ENCODE data around the gene ZDHHC22.

The ZDHHC22 gene

DNA sequence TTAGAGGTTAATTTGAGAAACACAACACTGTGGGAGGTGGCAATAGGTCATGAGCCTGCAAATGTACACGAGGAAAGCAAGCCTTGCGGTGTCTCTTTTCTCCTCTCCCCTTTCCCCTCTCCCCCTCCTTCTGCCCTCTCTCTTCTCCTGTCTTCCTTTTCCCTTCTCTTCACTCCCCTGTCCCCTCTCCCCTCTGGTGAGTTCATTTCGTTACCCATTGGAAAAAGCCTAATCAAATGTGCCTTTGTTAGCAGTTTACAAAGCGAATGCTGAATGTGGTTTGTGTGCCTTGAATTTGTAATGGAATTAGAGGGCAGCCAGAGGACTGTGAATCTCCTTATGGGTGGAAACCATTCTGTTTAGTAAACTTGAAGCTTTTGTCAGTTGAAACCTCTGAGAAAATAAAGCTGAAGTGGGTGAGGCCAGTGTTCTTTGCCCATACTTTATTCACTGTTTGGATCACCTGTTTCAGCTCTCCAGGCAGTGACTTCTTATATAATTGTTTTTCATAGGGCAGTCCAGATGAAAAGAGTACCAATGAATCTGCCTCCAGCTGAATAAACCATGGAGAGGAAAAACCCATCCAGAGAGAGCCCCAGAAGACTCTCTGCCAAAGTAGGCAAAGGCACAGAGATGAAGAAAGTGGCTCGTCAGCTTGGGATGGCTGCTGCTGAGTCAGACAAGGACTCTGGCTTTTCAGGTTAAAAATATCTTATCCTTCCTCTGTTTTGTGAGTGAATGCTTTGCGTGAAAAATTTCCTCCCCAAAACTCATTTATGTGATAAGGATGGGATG is 36.2 kb downstream of the ZDHHC22 start:
- ChIA-PET POLR2A (no interaction called here), CTCF (interaction anchor here (0.6 to 4.0 kb wide), 4 partner anchors 9 to 230 kb away, joined by 3 to 15 read pairs (median 8); no protein-coding TSS in a partner anchor)
- Histone ChIP-seq H3K9me3 (ENCODE audit: control extremely low read depth in 1 of 5, control insufficient read depth in 4 of 5, insufficient read depth in 2 of 5, low read depth in 1 of 5, low read length in 4 of 5) (no peaks in the 10 kb centered on the region), H3K36me3 (ENCODE audit: control insufficient read depth in 4 of 4, insufficient read depth in 4 of 4, low read length in 3 of 4) (peaks cover 5 to 37% (median 21%) of the 10 kb centered on the region in 4 experiments), H3K27ac (ENCODE audit: insufficient read depth in 1 of 2, low read depth in 1 of 2, low read length in 2 of 2, poor library complexity in 1 of 2, severe bottlenecking in 2 of 2) (no peak overlapping the region), H3K4me3 (ENCODE audit: control insufficient read depth in 1 of 7, extremely low read depth in 1 of 7, insufficient read depth in 4 of 7, low read depth in 2 of 7, low read length in 6 of 7) (no peak overlapping the region), H3K4me1 (ENCODE audit: control extremely low read depth in 1 of 4, control insufficient read depth in 4 of 4, insufficient read depth in 4 of 4, low read length in 3 of 4) (peaks cover 0 to 4% (median 0%) of the 10 kb centered on the region in 4 experiments), H3K27me3 (replicated peaks in 2 of 5; ENCODE audit: control insufficient read depth in 4 of 5, insufficient read depth in 5 of 5, low read length in 4 of 5) (no peaks in the 10 kb centered on the region)
- DNase-seq: no peak
- WGBS (ENCODE audit: insufficient coverage): 95% methylated on average over 4 of the region's 6 CpGs

DNA sequence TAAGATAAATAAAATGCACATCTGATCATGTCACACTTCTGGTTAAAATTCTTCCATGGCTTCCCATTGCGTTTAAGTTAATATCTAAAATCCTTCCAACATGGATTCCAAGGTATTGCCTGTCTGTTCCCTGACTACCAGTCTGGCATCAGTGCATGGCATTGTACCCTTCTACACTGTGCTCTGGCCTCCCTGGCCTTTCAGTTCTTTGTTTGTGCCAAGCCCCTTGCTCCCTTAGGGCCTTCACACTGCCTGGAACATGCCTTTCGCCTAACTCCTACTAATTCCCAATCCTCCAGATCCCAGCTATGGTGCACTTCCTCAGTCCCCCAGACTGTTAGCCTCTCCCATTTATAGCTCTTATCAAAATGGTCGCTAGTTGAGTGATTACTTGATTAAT is 37.2 kb downstream of the ZDHHC22 start:
- H3K27me3 ChIP-seq (replicated peaks in 2 of 5; ENCODE audit: control insufficient read depth in 4 of 5, insufficient read depth in 5 of 5, low read length in 4 of 5): no peaks in the 10 kb centered on the region
- CTCF ChIA-PET: interaction anchor here (0.6 to 4.0 kb wide), 4 partner anchors 8 to 229 kb away, joined by 3 to 15 read pairs (median 8); no protein-coding TSS in a partner anchor
- WGBS (ENCODE audit: insufficient coverage): 100% methylated on average over 2 of the region's 3 CpGs
- H3K4me3 ChIP-seq (ENCODE audit: control insufficient read depth in 1 of 7, extremely low read depth in 1 of 7, insufficient read depth in 4 of 7, low read depth in 2 of 7, low read length in 6 of 7): no peak overlapping the region
- peaks cover under 1 to 8% (median 4%) of the 10 kb centered on the region in 4 experiments for H3K4me1 ChIP-seq (ENCODE audit: control extremely low read depth in 1 of 4, control insufficient read depth in 4 of 4, insufficient read depth in 4 of 4, low read length in 3 of 4)
- H3K9me3 ChIP-seq (ENCODE audit: control extremely low read depth in 1 of 5, control insufficient read depth in 4 of 5, insufficient read depth in 2 of 5, low read depth in 1 of 5, low read length in 4 of 5): no peaks in the 10 kb centered on the region
- DNase-seq: no peak
- H3K36me3 ChIP-seq (ENCODE audit: control insufficient read depth in 4 of 4, insufficient read depth in 4 of 4, low read length in 3 of 4): peaks cover 3 to 28% (median 14%) of the 10 kb centered on the region in 4 experiments
- POLR2A ChIA-PET: no interaction called here
- no peak overlapping the region for H3K27ac ChIP-seq (ENCODE audit: insufficient read depth in 1 of 2, low read depth in 1 of 2, low read length in 2 of 2, poor library complexity in 1 of 2, severe bottlenecking in 2 of 2)

GRCh38 chr14:77103951-77104350 is 37.6 kb downstream of the ZDHHC22 start:
- peaks cover 3 to 24% (median 14%) of the 10 kb centered on the region in 4 experiments for H3K36me3 ChIP-seq (ENCODE audit: control insufficient read depth in 4 of 4, insufficient read depth in 4 of 4, low read length in 3 of 4)
- no peaks in the 10 kb centered on the region for H3K9me3 ChIP-seq (ENCODE audit: control extremely low read depth in 1 of 5, control insufficient read depth in 4 of 5, insufficient read depth in 2 of 5, low read depth in 1 of 5, low read length in 4 of 5)
- no peak overlapping the region for H3K27ac ChIP-seq (ENCODE audit: insufficient read depth in 1 of 2, low read depth in 1 of 2, low read length in 2 of 2, poor library complexity in 1 of 2, severe bottlenecking in 2 of 2)
- H3K27me3 ChIP-seq (replicated peaks in 2 of 5; ENCODE audit: control insufficient read depth in 4 of 5, insufficient read depth in 5 of 5, low read length in 4 of 5): no peaks in the 10 kb centered on the region
- WGBS (ENCODE audit: insufficient coverage): 100% methylated on average over 6 of the region's 6 CpGs
- CTCF ChIA-PET: interaction anchor here (1.9 to 4.0 kb wide), 3 partner anchors 19 to 229 kb away, joined by 4 to 15 read pairs (median 11); no protein-coding TSS in a partner anchor
- no peak overlapping the region for H3K4me3 ChIP-seq (ENCODE audit: control insufficient read depth in 1 of 7, extremely low read depth in 1 of 7, insufficient read depth in 4 of 7, low read depth in 2 of 7, low read length in 6 of 7)
- H3K4me1 ChIP-seq (ENCODE audit: control extremely low read depth in 1 of 4, control insufficient read depth in 4 of 4, insufficient read depth in 4 of 4, low read length in 3 of 4): peaks cover 2 to 12% (median 8%) of the 10 kb centered on the region in 4 experiments
- no peak for DNase-seq
- POLR2A ChIA-PET: no interaction called here

DNA sequence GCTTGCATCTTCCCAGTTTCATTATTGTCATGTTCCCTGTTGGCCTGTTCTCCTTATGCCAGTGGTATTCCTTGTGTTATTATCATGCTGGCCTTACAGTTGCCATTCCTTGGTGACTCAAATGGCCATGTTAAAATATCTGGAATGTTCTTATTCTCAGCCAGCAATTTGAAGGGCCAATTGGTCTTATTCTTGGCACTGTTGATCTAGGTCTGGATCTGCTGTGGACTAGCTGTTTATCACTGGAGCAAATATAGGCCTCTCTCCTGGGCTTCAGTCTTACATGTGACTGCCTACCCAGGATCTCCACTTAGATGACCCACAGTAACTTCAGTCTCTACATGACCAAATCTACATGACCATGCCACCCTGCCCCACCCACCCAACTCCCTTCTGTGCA is 38.1 kb downstream of the ZDHHC22 start:
- Histone ChIP-seq H3K27me3 (replicated peaks in 2 of 5; ENCODE audit: control insufficient read depth in 4 of 5, insufficient read depth in 5 of 5, low read length in 4 of 5) (no peaks in the 10 kb centered on the region), H3K9me3 (ENCODE audit: control extremely low read depth in 1 of 5, control insufficient read depth in 4 of 5, insufficient read depth in 2 of 5, low read depth in 1 of 5, low read length in 4 of 5) (no peaks in the 10 kb centered on the region), H3K27ac (ENCODE audit: insufficient read depth in 1 of 2, low read depth in 1 of 2, low read length in 2 of 2, poor library complexity in 1 of 2, severe bottlenecking in 2 of 2) (no peak overlapping the region), H3K36me3 (ENCODE audit: control insufficient read depth in 4 of 4, insufficient read depth in 4 of 4, low read length in 3 of 4) (peaks cover 3 to 21% (median 13%) of the 10 kb centered on the region in 4 experiments), H3K4me1 (ENCODE audit: control extremely low read depth in 1 of 4, control insufficient read depth in 4 of 4, insufficient read depth in 4 of 4, low read length in 3 of 4) (peaks cover 2 to 17% (median 12%) of the 10 kb centered on the region in 4 experiments), H3K4me3 (ENCODE audit: control insufficient read depth in 1 of 7, extremely low read depth in 1 of 7, insufficient read depth in 4 of 7, low read depth in 2 of 7, low read length in 6 of 7) (no peak overlapping the region)
- no peak for DNase-seq
- POLR2A ChIA-PET: no interaction called here
- CTCF ChIA-PET: interaction anchor here (3.4 kb wide), 1 partner anchor 228 kb away, joined by 11 read pairs; no protein-coding TSS in a partner anchor

DNA sequence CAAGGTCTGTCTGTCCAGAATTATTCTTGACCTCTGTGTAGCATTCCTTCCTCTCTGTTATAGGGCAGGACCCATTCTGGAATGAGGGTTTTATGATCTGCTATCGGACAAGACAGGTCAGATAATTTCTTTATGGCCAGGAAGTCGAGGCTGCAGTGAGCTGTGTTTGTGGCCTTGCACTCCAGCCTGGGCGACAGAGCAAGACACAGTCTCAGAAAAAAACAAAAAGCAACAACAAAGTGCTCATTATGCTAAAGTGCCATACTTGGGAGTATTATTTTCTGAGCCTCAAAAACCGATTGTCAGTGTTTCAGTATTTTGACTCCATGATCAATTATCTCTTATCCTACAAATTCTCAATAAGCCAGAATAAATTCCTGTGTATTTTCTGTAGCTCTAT is 39.4 kb downstream of the ZDHHC22 start:
- POLR2A ChIA-PET: no interaction called here
- H3K27me3 ChIP-seq (replicated peaks in 2 of 5; ENCODE audit: control insufficient read depth in 4 of 5, insufficient read depth in 5 of 5, low read length in 4 of 5): no peaks in the 10 kb centered on the region
- DNase-seq: no peak
- H3K4me1 ChIP-seq (ENCODE audit: control extremely low read depth in 1 of 4, control insufficient read depth in 4 of 4, insufficient read depth in 4 of 4, low read length in 3 of 4): peaks cover 2 to 24% (median 16%) of the 10 kb centered on the region in 4 experiments
- H3K4me3 ChIP-seq (ENCODE audit: control insufficient read depth in 1 of 7, extremely low read depth in 1 of 7, insufficient read depth in 4 of 7, low read depth in 2 of 7, low read length in 6 of 7): no peak overlapping the region
- no peak overlapping the region for H3K27ac ChIP-seq (ENCODE audit: insufficient read depth in 1 of 2, low read depth in 1 of 2, low read length in 2 of 2, poor library complexity in 1 of 2, severe bottlenecking in 2 of 2)
- 93% methylated on average over 4 of the region's 4 CpGs for WGBS (ENCODE audit: insufficient coverage)
- peaks cover 2 to 12% (median 7%) of the 10 kb centered on the region in 4 experiments for H3K36me3 ChIP-seq (ENCODE audit: control insufficient read depth in 4 of 4, insufficient read depth in 4 of 4, low read length in 3 of 4)
- CTCF ChIA-PET: interaction anchor here (1.3 to 1.4 kb wide), 2 partner anchors 9 to 10 kb away, joined by 3 read pairs; no protein-coding TSS in a partner anchor
- H3K9me3 ChIP-seq (ENCODE audit: control extremely low read depth in 1 of 5, control insufficient read depth in 4 of 5, insufficient read depth in 2 of 5, low read depth in 1 of 5, low read length in 4 of 5): no peaks in the 10 kb centered on the region

GRCh38 chr14:77100961-77101360 is 40.6 kb downstream of the ZDHHC22 start:
- Histone ChIP-seq H3K9me3 (ENCODE audit: control extremely low read depth in 1 of 5, control insufficient read depth in 4 of 5, insufficient read depth in 2 of 5, low read depth in 1 of 5, low read length in 4 of 5) (no peaks in the 10 kb centered on the region), H3K4me3 (ENCODE audit: control insufficient read depth in 1 of 7, extremely low read depth in 1 of 7, insufficient read depth in 4 of 7, low read depth in 2 of 7, low read length in 6 of 7) (no peak overlapping the region), H3K4me1 (ENCODE audit: control extremely low read depth in 1 of 4, control insufficient read depth in 4 of 4, insufficient read depth in 4 of 4, low read length in 3 of 4) (peaks cover 2 to 33% (median 21%) of the 10 kb centered on the region in 4 experiments), H3K27ac (ENCODE audit: insufficient read depth in 1 of 2, low read depth in 1 of 2, low read length in 2 of 2, poor library complexity in 1 of 2, severe bottlenecking in 2 of 2) (no peak overlapping the region), H3K27me3 (replicated peaks in 2 of 5; ENCODE audit: control insufficient read depth in 4 of 5, insufficient read depth in 5 of 5, low read length in 4 of 5) (no peaks in the 10 kb centered on the region), H3K36me3 (ENCODE audit: control insufficient read depth in 4 of 4, insufficient read depth in 4 of 4, low read length in 3 of 4) (peaks cover 0 to 7% (median 1%) of the 10 kb centered on the region in 4 experiments)
- DNase-seq: no peak
- POLR2A ChIA-PET: no interaction called here
- 94% methylated on average over 3 of the region's 3 CpGs for WGBS (ENCODE audit: insufficient coverage)
- CTCF ChIA-PET: interaction anchor here (1.0 to 3.4 kb wide), 2 partner anchors 31 to 317 kb away, joined by 3 to 14 read pairs; no protein-coding TSS in a partner anchor
